HG02938 (cell line): ENCODE results near the gene PRMT2.
"Not testable (repeated sequence)": the region's sequence is repeated elsewhere in the genome, so short reads cannot be mapped to it uniquely, and the experiment has no call there.

Source experiments
- ATAC-seq: cut with Tn5 transposase; IDR thresholded peaks from one replicate; pipeline ENCODE4 v1.9.1; 2021; ENCODE audit warnings: mild to moderate bottlenecking, moderate library complexity; ENCODE audit not compliant: unreplicated experiment

PRMT2 gene

DNA sequence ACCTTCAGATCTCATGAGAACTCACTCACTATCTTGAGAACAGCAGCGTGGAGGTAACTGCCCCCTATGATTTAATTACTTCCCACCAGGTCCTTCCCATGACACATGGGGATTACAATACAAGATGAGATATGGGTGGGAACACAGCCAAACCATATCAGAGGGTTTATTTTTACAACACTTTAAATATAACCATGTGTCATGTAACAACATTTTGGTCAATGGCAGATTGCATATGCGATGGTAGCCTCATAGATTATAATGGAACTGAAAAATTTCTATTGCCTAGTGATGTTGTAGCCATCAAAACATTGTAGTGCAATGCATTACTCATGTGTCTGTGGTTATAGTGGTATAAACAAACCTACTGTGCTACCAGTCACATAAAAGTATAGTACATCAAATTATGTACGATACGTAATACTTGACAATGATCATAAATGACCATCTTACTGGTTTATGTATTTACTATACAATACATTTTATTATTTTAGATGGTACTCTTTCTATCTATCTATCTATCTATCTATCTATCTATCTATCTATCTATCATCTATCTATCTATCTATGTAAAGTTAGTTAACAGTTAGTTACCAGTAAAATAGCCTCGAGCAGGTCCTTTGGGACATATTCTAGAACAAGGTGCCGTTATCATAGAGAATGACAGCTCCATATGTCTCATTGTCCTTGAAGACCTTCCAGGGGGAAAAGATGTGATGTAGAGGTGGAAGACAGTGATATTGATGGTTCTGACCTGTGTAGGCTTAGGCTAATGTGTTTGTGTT is 18.0 kb upstream of the PRMT2 start:
- ATAC-seq: no peak

DNA sequence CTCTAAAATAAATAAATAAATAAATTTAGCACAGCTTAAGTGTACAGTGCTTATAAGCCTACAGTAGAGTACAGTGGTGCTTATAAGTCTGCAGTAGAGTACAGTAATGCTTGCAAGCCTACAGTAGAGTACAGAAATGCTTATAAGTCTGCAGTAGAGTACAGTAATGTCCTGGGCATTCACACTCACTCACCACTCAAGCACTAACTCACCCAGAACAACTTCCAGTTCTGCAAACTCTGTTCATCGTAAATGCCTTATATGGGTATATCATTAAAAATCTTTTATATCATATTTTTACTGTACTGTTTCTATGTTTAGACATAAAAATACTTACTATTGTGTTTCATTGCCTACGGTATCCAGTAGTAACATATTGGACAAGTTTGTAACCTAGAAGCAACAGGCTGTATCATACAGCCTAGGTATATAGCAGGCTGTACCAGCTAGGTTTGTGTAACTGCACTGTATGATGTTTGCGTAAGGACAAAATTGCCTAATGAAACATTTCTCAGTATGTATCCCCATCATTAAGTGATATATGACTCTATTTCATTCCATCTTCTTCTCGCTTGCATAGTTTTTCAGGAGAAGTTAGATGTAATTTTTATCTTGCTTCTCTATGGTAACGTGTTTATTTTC is 16.6 kb upstream of the PRMT2 start:
- ATAC-seq: no peak

DNA sequence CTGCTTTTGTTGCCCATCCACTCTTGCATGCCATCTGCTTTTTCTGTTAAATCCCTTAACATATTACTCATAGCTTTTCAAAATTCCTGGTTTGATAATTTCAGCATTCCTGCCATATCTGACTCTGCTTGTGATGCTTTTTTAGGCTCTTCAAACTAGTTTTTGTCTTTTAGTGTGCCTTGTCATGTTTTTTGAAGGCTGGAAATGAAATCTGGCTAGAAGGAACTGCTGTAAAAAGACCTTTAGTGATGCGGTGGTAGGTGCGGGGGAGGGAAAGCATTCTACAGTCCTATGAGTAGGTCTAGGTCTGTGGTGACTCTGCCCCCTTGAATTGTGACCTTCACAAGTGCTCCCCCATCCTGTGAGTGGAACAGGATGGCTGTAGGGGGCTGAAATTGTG is 15.6 kb upstream of the PRMT2 start:
- no peak for ATAC-seq

DNA sequence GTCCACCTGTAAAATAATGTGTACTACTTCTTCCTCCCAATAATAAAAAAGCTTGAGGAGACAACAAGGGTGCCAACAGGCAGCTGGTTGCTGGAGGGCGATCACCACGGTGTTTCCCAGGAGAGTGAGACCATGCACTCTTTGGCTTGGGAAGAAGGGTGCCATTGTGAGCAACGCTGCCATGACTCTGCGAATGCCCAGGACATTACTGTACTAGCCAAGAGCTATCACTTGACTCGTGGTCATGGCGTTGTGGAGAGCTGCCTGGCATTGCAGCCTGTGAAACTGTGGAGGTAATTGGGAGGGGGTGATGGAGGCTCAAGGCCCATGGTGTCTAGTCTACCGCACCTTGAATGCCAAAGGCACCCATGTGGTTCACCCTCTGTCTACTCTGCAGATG is 14.6 kb upstream of the PRMT2 start:
- no peak for ATAC-seq

DNA sequence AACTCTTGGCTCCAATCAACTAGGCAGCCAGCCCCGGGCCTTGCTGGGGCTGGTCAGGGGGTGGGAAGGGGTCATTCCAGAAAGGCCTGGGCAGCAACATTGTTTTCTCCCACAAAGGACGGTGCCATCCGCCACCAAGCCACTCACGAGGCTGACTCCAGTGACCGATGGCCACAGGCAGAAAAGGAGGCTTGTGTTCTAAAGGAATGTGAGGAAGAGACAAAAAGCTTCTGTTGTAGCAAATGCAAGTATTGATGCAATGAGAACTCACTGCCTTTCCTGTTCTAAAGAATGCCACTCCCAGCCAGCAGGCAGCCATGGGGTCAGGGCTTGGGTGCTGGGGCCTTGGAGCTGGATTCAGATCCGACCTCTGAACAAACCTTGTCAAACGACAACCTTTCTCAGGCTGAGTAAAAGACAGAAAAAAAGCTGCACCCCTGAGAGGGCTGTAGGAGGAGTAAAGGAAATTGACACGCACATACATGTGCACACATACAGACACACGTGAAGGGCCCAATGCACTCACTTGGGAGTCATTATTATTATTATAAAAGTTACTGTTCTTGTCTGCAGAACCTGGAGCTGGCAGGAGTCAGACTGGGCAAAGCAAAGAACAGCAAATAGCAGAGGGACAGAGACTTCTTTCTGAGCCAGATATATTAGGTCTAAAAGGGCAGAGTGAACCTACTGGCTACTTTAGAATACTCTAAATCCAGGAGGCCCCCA is 13.9 kb upstream of the PRMT2 start:
- no peak for ATAC-seq

DNA sequence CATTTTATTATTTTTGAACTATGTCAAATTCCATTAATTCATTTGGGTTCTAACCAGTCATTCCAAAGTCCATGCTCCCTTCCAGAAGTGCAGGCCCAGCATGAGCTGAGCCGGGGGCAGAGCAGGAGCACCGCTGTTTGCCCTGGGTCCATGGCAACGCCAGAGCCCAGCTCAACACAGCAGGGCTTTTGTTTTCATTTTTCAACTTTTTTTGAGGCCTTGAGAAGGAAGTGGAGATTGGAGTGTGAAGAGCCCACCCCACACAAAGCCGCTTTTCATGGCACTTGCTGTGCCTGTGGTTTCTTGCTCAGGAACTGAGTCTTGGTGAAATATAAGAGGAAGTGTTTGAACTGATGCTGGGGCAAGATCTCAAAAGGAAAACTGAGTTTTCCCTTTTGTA is 13.2 kb upstream of the PRMT2 start:
- no peak for ATAC-seq

DNA sequence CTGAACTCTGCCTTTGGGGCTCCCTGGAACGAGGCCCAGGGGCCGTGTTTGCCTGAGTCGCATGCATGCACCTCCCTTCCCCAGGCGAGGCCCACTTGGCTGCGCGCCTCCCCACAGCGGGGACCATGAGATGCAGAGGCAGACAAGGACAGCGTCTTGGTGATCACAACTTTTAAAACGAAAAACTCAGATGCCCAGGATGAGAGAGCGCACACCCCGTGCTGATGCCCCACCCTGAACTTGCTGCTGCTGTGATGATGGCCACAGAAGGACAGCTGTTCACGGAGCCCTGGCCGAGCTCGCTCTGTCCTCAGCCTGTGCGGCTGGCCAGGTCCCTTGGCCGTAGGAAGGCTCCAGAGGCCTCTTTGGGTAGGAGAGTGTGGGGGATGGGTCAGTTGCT is 11.4 kb upstream of the PRMT2 start:
- no peak for ATAC-seq

DNA sequence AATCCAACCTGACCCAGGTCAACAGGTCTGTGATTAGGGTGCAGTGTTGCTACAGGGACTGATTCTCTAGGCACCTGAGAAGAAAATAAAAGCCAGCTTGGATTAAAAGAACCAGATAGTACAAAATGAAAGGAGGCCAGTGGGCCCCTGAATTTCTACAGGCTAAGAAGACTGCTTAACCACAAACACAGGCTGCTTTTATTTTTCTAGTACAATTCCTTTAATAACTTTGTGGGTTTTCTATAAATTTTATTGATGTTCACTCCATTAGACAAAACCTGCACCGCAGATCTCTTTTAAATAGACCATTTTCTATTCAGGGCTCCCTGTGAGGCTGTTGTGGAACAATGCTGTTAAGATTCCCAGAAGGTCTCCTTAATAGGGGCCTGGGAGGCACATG is 9.7 kb upstream of the PRMT2 start:
- ATAC-seq: no peak

DNA sequence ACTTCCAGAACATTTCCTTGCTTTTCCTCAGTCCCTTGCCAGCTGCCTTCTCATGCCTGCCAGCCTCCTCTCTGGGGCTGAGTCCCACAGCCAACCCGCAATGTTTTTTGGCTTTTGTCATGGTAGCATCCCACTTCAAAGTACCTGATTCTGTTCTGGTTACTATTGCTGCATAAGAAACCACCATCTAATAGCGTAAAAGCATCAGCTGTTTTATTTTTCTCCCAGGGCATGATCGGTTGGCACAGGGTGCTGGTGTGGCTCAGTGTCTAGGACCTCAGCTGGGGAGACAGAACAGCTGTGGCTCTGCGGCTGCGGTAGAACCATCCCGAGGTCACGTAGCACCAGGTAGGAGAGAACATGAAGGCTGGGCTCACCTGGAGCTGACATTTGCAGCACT is 8.9 kb upstream of the PRMT2 start:
- ATAC-seq: no peak

DNA sequence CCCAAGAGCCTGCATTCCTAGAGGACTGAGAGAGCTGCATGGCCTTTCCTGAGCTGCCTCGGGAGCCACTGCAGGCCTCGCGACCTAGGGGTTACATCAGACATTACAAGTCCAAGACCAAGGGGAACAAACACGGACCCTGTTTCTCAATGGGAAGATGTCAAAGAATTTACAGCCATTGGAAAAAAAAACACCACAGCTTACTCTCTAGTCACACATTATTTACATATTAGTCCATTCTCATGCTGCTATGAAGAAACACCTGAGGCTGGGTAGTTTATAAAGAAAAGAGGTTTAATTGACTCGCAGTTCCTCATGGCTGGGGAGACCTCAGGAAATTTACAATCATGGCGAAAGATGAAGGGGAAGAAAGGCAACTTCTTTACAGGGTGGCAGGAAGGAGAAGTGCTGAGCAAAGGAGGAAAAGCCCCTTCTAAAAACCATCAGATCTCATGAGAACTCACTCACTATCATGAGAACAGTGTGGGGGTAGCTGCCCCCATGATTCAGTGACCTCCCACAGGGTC is 8.4 kb upstream of the PRMT2 start:
- ATAC-seq: no peak

DNA sequence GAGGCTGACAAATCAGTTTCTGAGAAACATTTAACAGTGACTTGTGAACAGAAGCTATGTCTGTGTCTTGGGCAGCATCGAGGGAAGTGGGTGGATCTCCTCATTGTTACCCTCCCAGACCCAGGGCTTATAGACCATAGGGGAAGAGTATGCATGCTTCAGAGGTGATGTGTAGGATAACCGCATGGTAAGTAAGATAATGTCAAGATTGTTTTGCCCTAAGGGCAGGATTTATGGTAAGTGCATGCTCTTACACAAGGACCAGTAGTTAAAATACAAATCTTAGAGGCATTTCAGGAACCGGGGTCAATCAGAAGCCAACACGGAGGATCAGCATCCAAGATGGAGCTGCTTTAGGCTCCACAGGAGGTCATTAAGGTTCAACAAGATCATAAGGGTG is 7.7 kb upstream of the PRMT2 start:
- ATAC-seq: no peak

DNA sequence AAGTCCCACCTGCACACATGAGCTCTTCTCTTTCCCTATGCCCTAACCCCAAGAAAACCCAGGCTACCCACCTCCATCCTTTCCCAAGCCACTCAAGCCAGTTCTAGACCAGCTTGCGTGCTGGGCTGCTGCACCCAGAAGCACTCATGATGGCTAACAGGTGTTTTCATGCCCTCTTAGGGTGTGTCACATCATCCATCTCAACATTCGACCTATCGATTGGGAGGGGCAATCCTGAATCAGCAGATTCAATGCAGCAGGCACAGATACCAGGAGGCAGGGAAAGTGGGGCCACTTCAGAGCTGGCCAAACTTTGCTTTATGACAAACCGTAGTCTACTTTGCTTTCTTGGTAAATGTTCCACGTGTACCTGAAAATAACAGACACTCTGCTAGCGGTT is 6.6 kb upstream of the PRMT2 start:
- no peak for ATAC-seq

DNA sequence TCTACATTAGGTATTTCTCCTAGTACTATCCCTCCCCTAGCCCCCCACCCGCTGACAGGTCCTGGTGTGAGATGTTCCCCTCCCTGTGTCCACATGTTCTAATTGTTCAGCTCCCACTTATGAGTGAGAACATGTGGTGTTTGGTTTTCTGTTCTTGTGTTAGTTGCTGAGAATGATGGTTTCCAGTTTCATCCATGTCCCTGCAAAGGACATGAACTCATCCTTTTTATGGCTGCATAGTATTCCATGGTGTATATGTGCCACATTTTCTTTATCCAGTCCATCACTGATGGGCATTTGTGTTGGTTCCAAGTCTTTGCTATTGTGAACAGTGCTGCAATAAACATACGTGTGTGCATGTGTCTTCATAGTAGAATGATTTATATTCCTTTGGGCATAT is 4.6 kb upstream of the PRMT2 start:
- not testable (repeated sequence) for ATAC-seq

DNA sequence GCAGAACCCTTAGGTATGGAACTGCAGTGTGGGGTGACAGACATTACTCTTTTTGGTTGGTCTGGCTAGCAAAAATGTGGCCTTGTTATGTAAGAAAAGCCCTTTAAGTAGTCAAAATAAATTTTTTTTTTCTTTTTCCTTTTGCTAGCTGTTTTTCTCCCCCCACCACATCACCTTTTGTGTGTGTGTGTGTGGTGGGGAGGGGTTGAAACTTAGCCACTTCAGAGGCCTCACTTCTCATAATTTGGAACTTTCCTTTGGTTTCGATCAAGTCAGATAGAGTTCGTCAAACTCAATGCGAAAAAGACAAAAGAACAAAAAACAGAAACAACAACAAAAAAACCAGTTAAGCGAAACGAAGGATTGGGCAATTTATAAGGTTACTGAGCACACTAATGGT is 1.9 kb upstream of the PRMT2 start:
- no peak for ATAC-seq

DNA sequence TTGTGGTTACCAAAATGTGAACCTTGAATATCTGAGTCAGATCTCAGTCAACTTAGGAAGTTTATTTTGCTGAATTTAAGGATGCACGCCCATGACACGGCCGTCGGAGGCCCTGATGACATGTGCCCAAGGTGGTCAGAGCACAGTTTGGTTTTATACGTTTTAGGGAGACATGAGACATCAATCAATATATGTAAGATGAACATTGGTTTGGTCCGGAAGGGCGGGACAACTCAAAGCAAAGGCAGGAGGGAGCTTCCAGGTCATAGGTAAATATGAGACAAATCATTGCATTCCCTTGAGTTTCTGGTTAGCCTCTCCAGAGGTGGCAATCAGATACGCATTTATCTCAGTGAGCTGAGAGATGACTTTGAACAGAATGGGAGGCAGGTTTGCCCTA is 1.0 kb upstream of the PRMT2 start:
- no peak for ATAC-seq

DNA sequence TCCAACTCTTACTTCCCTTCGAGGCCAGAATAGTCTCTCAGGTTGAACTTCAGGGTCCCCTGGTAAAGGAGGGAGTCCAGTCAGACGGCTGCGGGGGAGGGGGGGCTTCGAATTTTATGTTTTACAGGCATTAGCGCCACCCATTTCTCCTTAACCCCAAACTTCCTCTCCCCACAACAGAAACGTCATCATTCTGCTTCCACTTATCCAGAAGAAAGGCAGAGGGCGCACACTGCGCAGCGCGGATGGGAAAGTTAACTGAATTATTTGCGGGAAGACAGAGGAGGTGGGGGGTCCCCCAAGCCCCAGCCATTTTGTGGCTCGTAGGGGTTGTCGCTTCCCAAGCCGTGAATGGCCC is 529 bp upstream of the PRMT2 start:
- ATAC-seq: peak; percentile 21

DNA sequence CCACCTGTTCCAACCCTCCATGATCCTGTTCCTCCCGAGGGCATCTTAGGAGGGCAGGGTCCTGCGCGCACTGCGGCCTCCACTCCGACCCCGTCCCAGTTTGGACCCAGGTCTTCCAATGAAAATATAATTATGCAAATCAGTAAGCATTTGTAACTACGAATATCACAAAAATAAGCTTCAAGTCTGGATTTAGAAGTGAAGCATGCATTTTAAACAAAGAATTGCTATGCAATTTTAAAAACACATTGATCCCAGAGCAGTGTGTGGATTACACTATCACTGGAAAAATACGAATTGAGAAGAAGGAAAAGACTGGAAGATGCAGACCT is 673 bp downstream of the PRMT2 start:
- no peak for ATAC-seq

DNA sequence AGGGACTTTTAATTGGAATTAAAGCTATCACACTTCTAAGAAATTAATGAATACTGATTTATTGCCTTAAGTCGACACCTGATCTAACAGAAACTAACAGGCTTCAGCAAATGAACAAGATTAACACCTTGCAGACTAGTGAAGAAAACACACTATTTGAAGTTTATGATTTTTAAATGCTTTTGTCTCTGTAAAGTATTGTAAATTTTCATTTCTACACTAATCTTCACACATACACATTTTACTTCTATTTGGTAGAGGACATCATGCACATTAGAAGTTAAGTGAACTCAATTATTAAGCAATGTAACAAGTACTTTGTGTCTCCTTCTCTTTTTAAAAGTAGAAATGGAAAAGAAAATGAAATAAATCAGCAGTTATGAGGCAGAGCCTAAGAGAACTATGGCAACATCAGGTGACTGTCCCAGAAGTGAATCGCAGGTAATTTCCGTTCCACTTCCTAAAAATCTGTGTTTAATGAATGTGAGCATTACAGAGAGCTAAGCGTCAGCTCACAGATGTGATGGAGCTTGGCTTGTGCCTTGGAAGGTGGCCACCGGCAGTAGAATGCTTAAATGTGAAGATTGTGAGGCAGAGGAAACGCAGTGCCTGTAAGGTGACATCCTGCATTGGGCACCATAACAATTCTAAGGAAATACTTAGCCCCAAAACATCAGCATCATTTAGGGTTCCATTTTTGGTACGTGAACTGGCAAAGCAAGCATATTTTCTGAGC is 1.2 kb downstream of the PRMT2 start:
- no peak for ATAC-seq

DNA sequence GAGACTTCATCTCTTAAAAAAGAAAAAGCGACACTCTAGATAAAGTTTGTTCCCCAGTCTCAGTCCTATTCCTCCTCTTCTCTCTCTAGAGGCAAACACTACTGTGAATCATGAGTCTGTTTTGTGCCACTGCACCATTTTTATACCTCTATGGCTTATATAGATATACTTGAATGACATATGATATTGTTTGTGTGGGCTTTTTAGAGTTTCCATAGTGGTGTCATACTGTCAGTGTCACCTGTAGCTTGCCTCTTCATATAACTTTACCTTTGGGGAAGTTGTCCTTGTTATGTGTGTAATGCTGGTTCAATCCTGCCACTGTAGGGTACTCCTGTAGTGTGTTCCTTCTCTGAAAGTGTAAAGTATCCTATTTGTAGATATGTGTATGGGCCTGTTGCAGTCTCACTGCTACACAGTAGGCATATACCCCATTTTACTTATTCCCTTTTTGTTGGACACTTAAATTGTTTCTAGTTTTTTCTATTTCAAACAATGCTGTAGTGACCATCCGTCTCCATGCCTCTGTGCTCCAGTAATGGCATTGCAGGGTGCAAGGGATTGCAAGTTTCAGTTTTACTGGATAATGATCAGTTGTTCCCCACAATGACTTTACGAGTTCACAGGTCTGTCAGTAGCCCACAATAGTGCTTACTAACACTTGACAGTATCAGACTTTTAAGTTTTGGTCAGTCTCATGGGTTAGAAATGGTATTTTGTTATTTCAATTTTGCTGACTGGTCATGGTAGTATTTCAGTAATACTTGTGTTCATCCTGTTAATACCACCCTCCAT is 2.7 kb downstream of the PRMT2 start:
- ATAC-seq: no peak

DNA sequence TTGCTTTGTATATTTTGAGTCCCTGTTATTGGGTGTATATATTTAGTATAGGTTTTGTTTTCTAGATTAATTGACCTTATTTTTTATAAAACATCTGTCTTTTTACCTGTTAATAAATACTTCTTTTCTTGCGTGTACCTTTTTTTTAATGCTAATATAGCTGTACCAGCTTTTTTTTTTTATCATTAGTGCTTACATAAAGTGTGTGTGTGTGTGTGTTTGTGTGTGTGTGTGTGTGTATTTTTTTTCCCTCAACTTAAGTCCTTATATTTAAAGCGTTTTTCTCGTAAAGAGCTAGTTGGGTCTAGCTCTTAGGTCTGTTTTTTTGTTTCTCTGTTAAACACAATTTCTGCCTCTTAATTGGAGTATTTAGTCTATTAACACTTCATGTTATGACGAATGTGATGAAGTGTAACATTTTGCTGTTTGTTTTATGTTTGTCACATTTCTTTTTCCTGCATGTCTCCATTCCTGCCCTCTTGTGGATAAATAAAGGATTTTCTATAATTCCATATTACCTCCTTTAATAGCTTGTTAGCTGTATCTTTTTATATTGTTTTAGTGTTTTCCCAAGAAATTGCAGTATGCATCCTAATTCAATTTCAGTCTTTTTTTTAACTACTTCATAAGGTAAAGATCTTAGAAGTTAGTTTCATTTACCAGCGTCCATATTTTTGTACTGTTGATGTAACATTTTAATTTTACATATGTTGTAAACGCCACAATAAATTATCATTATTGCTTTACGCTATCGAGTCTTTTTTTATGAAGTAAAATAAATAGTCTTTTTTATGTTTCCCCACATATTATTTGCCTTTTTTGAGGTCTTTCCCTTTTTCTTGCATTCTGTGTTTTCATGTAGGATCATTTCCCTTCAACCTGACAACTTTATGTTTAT is 4.3 kb downstream of the PRMT2 start:
- ATAC-seq: no peak
